Activated CD4-positive, alpha-beta T cell treated with anti-CD3 and anti-CD28 coated beads for 4 hours (primary cell): ENCODE measurements around the gene CALML4.
"Not testable (repeated sequence)": the region's sequence is repeated elsewhere in the genome, so short reads cannot be mapped to it uniquely, and the experiment has no call there.

Source experiments
- DNase-seq, 2 donors: peaks; one replicate each; pipeline ENCODE4 v3.0.0-alpha.2; 2020

CALML4 gene

GRCh38 chr15:68207176-68207935 is 2.2 kb upstream of the CALML4 start:
- no peak for DNase-seq

GRCh38 chr15:68206711-68207151 is 1.6 kb upstream of the CALML4 start:
- DNase-seq: no peak

GRCh38 chr15:68205954-68206539 is 915 bp upstream of the CALML4 start:
- DNase-seq: no peak

- no peak for DNase-seq
Measured at GRCh38 chr15:68205558-68205944, 419 bp upstream of the CALML4 start.

GRCh38 chr15:68204361-68204760 is 771 bp downstream of the CALML4 start:
- no peak for DNase-seq

- DNase-seq: no peak
Measured at GRCh38 chr15:68203956-68204355, 1.2 kb downstream of the CALML4 start.

GRCh38 chr15:68203486-68203885 is 1.6 kb downstream of the CALML4 start:
- no peak for DNase-seq

GRCh38 chr15:68202994-68203393 is 2.1 kb downstream of the CALML4 start:
- DNase-seq: not testable (repeated sequence)

- DNase-seq: no peak
Measured at GRCh38 chr15:68201879-68202261, 3.3 kb downstream of the CALML4 start.

GRCh38 chr15:68201153-68201878 is 3.8 kb downstream of the CALML4 start:
- DNase-seq: no peak

GRCh38 chr15:68200016-68200861 is 4.9 kb downstream of the CALML4 start:
- no peak for DNase-seq

GRCh38 chr15:68199340-68199739 is 5.8 kb downstream of the CALML4 start:
- no peak for DNase-seq

GRCh38 chr15:68197661-68198437 is 7.3 kb downstream of the CALML4 start:
- DNase-seq: no peak

- DNase-seq: no peak
Measured at GRCh38 chr15:68197170-68197492, 8.0 kb downstream of the CALML4 start.

GRCh38 chr15:68196445-68197169 is 8.5 kb downstream of the CALML4 start:
- DNase-seq: no peak

GRCh38 chr15:68195336-68196112 is 9.6 kb downstream of the CALML4 start:
- DNase-seq: no peak

- DNase-seq: no peak
Measured at GRCh38 chr15:68192804-68193486, 12.2 kb downstream of the CALML4 start.

- no peak for DNase-seq
Measured at GRCh38 chr15:68192117-68192516, 13.0 kb downstream of the CALML4 start.

- no peak for DNase-seq
Measured at GRCh38 chr15:68191555-68191954, 13.6 kb downstream of the CALML4 start.

- no peak for DNase-seq
Measured at GRCh38 chr15:68190048-68190447, 15.1 kb downstream of the CALML4 start.
